ENCODE results near the gene TRAPPC3.

TRAPPC3 gene

GRCh38 chr1:36128905-36129206, 20.4 kb downstream of the TRAPPC3 start:
- FAIRE-seq (no peak), DNase-seq (ENCODE audit: extremely low spot score, insufficient read length, low read depth) (no peak)

- no peak for FAIRE-seq
- DNase-seq (ENCODE audit: extremely low spot score, insufficient read length, low read depth) = no peak
Measured at GRCh38 chr1:36128126-36128904, 21.0 kb downstream of the TRAPPC3 start.

GRCh38 chr1:36126797-36127500, 22.3 kb downstream of the TRAPPC3 start:
- DNase-seq (ENCODE audit: extremely low spot score, insufficient read length, low read depth) (no peak), FAIRE-seq (no peak)

GRCh38 chr1:36126005-36126716, 23.1 kb downstream of the TRAPPC3 start:
- FAIRE-seq = no peak
- no peak for DNase-seq (ENCODE audit: extremely low spot score, insufficient read length, low read depth)

- FAIRE-seq = no peak
- DNase-seq (ENCODE audit: extremely low spot score, insufficient read length, low read depth) = no peak
Measured at GRCh38 chr1:36125129-36125991, 23.9 kb downstream of the TRAPPC3 start, which contains the start of gene COL8A2. COL8A2 (minus strand) TSS chr1:36125222; CDS start chr1:36100242, 24,980 bp downstream.

GRCh38 chr1:36124404-36125128, 24.7 kb downstream of the TRAPPC3 start:
- DNase-seq (ENCODE audit: extremely low spot score, insufficient read length, low read depth) (no peak), FAIRE-seq (no peak)

GRCh38 chr1:36123356-36123755, 25.9 kb downstream of the TRAPPC3 start:
- FAIRE-seq (peak; percentile 71), DNase-seq (ENCODE audit: extremely low spot score, insufficient read length, low read depth) (peak; percentile 38)

GRCh38 chr1:36122062-36123030, 26.9 kb downstream of the TRAPPC3 start:
- no peak for FAIRE-seq

GRCh38 chr1:36119456-36119855, 29.8 kb downstream of the TRAPPC3 start:
- DNase-seq (ENCODE audit: extremely low spot score, insufficient read length, low read depth) (no peak), FAIRE-seq (no peak)

More at GRCh38 chr1:36122062-36123030, 26.9 kb downstream of the TRAPPC3 start:
- DNase-seq (ENCODE audit: extremely low spot score, insufficient read length, low read depth) = no peak

- no peak for FAIRE-seq
- DNase-seq (ENCODE audit: extremely low spot score, insufficient read length, low read depth) = no peak
Measured at GRCh38 chr1:36118447-36119204, 30.7 kb downstream of the TRAPPC3 start.

- no peak for DNase-seq (ENCODE audit: extremely low spot score, insufficient read length, low read depth)
- no peak for FAIRE-seq
Measured at GRCh38 chr1:36116901-36117300, 32.4 kb downstream of the TRAPPC3 start.

GRCh38 chr1:36115931-36116330, 33.4 kb downstream of the TRAPPC3 start:
- DNase-seq (ENCODE audit: extremely low spot score, insufficient read length, low read depth) = no peak
- no peak for FAIRE-seq

- FAIRE-seq (no peak), DNase-seq (ENCODE audit: extremely low spot score, insufficient read length, low read depth) (no peak)
Measured at GRCh38 chr1:36115200-36115669, 34.1 kb downstream of the TRAPPC3 start.

GRCh38 chr1:36114371-36114770, 34.9 kb downstream of the TRAPPC3 start:
- DNase-seq (ENCODE audit: extremely low spot score, insufficient read length, low read depth) (no peak), FAIRE-seq (no peak)

GRCh38 chr1:36112823-36113222, 36.5 kb downstream of the TRAPPC3 start:
- FAIRE-seq = no peak
- no peak for DNase-seq (ENCODE audit: extremely low spot score, insufficient read length, low read depth)

- DNase-seq (ENCODE audit: extremely low spot score, insufficient read length, low read depth) = no peak
- no peak for FAIRE-seq
Measured at GRCh38 chr1:36111151-36111550, 38.1 kb downstream of the TRAPPC3 start.

- FAIRE-seq = no peak
- no peak for DNase-seq (ENCODE audit: extremely low spot score, insufficient read length, low read depth)
Measured at GRCh38 chr1:36109041-36109679, 40.1 kb downstream of the TRAPPC3 start.
